Fibroblast of lung (primary cell): Measurements from ENCODE around the gene IZUMO2. TPM values are rescaled to one million over a fixed set of nuclear protein-coding genes. Genes with fewer than 3 reads are reported as not detected.

ENCODE experiments used
- DNase-seq, 2 donors: peaks; one replicate each; pipeline versions ENCODE4 v3.0.0 to v3.0.0-alpha.2; 2010; ENCODE audit warnings: low read depth in 2 of 2
- H2AFZ ChIP-seq: 2 replicates; pipeline ENCODE4 v1.5.1; 2012; ENCODE audit warnings: low read length, control low read depth, inconsistent platforms
- H3K27ac ChIP-seq: 2 replicates; pipeline ENCODE4 v1.5.1; 2011; ENCODE audit warnings: low read length, control low read depth; ENCODE audit not compliant: insufficient read depth
- H3K27me3 ChIP-seq: 2 replicates; pipeline ENCODE4 v1.5.1; 2011; ENCODE audit warnings: mild to moderate bottlenecking, low read length; ENCODE audit not compliant: control insufficient read depth, insufficient read depth
- H3K36me3 ChIP-seq: 2 replicates; pipeline ENCODE4 v1.5.1; 2011; ENCODE audit warnings: low read length; ENCODE audit not compliant: control insufficient read depth, insufficient read depth
- H3K4me1 ChIP-seq: 2 replicates; pipeline ENCODE4 v1.5.1; 2011; ENCODE audit warnings: low read length; ENCODE audit not compliant: control insufficient read depth, insufficient read depth; ENCODE audit errors: extremely low read depth
- H3K4me2 ChIP-seq: 2 replicates; pipeline ENCODE4 v1.5.1; 2011; ENCODE audit warnings: low read length, control low read depth; ENCODE audit not compliant: insufficient read depth; ENCODE audit errors: extremely low read depth
- H3K4me3 ChIP-seq, 4 experiments: fragments of 200-600 bp in 1 of 4; sonication (generic) in 1 of 4; replicated peaks in 1 of 4; 2 replicates each; pipeline ENCODE4 v1.5.1; 2011 to 2016; ENCODE audit warnings: low read length in 4 of 4, low read depth in 3 of 4, mild to moderate bottlenecking in 3 of 4, control low read depth in 2 of 4, inconsistent platforms in 1 of 4, mixed read lengths in 1 of 4; ENCODE audit not compliant: insufficient read depth in 1 of 4; ENCODE audit errors: control extremely low read depth in 1 of 4
- H3K79me2 ChIP-seq: 2 replicates; pipeline ENCODE4 v1.5.1; 2012; ENCODE audit warnings: mild to moderate bottlenecking, low read length, inconsistent platforms; ENCODE audit not compliant: control insufficient read depth, insufficient read depth
- H3K9ac ChIP-seq: 2 replicates; pipeline ENCODE4 v1.5.1; 2011; ENCODE audit warnings: mild to moderate bottlenecking, low read length, control low read depth; ENCODE audit not compliant: insufficient read depth
- H3K9me3 ChIP-seq: 2 replicates; pipeline ENCODE4 v1.5.1; 2012; ENCODE audit warnings: low read depth, low read length; ENCODE audit not compliant: control insufficient read depth, insufficient read depth
- H4K20me1 ChIP-seq: 2 replicates; pipeline ENCODE4 v1.5.1; 2011; ENCODE audit warnings: low read length; ENCODE audit not compliant: control insufficient read depth, insufficient read depth; ENCODE audit errors: extremely low read depth
- CTCF ChIP-seq, 2 donors: IDR thresholded peaks in 1 of 2; conservative IDR thresholded peaks in 1 of 2; 1 replicate in 1 of 2; 2 replicates in 1 of 2; pipeline ENCODE4 v1.5.1; 2011 to 2012; ENCODE audit warnings: low read length in 2 of 2, control low read depth in 1 of 2, inconsistent platforms in 1 of 2, low read depth in 1 of 2, mild to moderate bottlenecking in 1 of 2
- EZH2 ChIP-seq: IDR thresholded peaks from 2 replicates; pipeline ENCODE4 v1.5.1; 2012; ENCODE audit warnings: low read length, control low read depth, mild to moderate bottlenecking; ENCODE audit errors: missing control alignments
- polyA plus RNA-seq, 2 donors: library from polyadenylated mRNA; depleted of rRNA in 1 of 2; stranded (reverse) in 1 of 2; unstranded in 1 of 2; fragments of >200 nt; gene quantifications; 2 replicates each; pipeline ENCODE4 v1.2.1, GENCODE V29; 2011 to 2012; ENCODE audit warnings: missing spikeins in 1 of 2
- total RNA-seq: library from RNA; depleted of rRNA; stranded (reverse); fragments of >200 nt; gene quantifications from 2 replicates; pipeline ENCODE4 v1.2.1, GENCODE V29; 2014

IZUMO2 gene
- total and polyA plus RNA-seq, 2 donors (not counting 1 experiment from before 2014, with no cell fraction given): not detected

DNA sequence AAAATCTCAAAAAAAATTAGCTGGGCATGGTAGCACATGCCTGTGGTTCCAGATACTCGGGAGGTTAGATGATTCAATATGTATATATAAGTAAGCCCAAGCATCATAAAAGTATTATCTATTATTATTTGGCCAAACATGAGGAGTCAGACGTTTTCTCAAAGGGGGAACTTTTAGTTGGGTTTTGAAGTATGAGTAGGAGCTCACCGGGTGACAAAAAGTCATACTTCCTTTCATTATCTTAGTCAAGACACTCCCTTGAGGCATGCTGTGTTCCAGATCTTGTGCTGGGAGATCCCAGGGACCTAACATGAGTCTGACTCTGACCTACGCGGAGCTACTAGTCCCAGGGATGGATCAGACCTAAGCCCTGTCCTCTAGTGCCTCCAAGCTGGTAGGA lies 32.1 kb upstream of the IZUMO2 start:
- H3K36me3 ChIP-seq: no peaks in the 10 kb centered on the region
- no peak overlapping the region for H2AFZ ChIP-seq
- DNase-seq: no peak
- H3K4me1 ChIP-seq: no peaks in the 10 kb centered on the region
- no peak for TF ChIP-seq EZH2
- TF ChIP-seq CTCF (conservative IDR thresholded peaks at IDR 0.05 in 1 of 2, IDR thresholded peaks at IDR 0.05 in 1 of 2; ENCODE audit: low read depth in 1 of 2, low read length in 2 of 2): no peak
- H4K20me1 ChIP-seq: no peaks in the 10 kb centered on the region
- no peak overlapping the region for H3K9ac ChIP-seq
- no peaks in the 10 kb centered on the region for H3K79me2 ChIP-seq
- H3K4me3 ChIP-seq: no peak overlapping the region
- H3K27ac ChIP-seq: no peak overlapping the region
- H3K27me3 ChIP-seq: no peaks in the 10 kb centered on the region
- no peaks in the 10 kb centered on the region for H3K9me3 ChIP-seq
- no peak overlapping the region for H3K4me2 ChIP-seq

- Histone ChIP-seq H3K4me2 (no peak overlapping the region), H3K79me2 (no peaks in the 10 kb centered on the region), H3K27me3 (no peaks in the 10 kb centered on the region), H3K9ac (no peak overlapping the region), H4K20me1 (no peaks in the 10 kb centered on the region), H3K4me1 (no peaks in the 10 kb centered on the region), H3K9me3 (no peaks in the 10 kb centered on the region), H3K4me3 (no peak overlapping the region), H3K27ac (no peak overlapping the region), H2AFZ (no peak overlapping the region), H3K36me3 (no peaks in the 10 kb centered on the region)
- no peak for DNase-seq
- TF ChIP-seq EZH2 (no peak), CTCF (conservative IDR thresholded peaks at IDR 0.05 in 1 of 2, IDR thresholded peaks at IDR 0.05 in 1 of 2; ENCODE audit: low read depth in 1 of 2, low read length in 2 of 2) (no peak)
Measured at GRCh38 chr19:50192463-50193211, 29.6 kb upstream of the IZUMO2 start.

- Histone ChIP-seq H3K36me3 (no peaks in the 10 kb centered on the region), H3K9ac (no peak overlapping the region), H4K20me1 (no peaks in the 10 kb centered on the region), H3K4me2 (no peak overlapping the region), H3K4me3 (no peak overlapping the region), H3K27me3 (no peaks in the 10 kb centered on the region), H3K4me1 (no peaks in the 10 kb centered on the region), H3K79me2 (no peaks in the 10 kb centered on the region), H3K27ac (no peak overlapping the region), H3K9me3 (no peaks in the 10 kb centered on the region), H2AFZ (no peak overlapping the region)
- TF ChIP-seq CTCF (conservative IDR thresholded peaks at IDR 0.05 in 1 of 2, IDR thresholded peaks at IDR 0.05 in 1 of 2; ENCODE audit: low read depth in 1 of 2, low read length in 2 of 2) (no peak), EZH2 (no peak)
- DNase-seq: peak in 1 of 2 donors; percentile 4
Measured at GRCh38 chr19:50191216-50191615, 28.1 kb upstream of the IZUMO2 start.
